GM19099 (cell line): ENCODE results near the gene WNT5B.

Experiments
- POLR2A ChIP-seq: IDR thresholded peaks from 3 replicates; pipeline ENCODE4 v1.6.1; 2011; ENCODE audit warnings: low read depth; ENCODE audit not compliant: insufficient read length; ENCODE audit errors: extremely low read depth

The WNT5B gene

DNA sequence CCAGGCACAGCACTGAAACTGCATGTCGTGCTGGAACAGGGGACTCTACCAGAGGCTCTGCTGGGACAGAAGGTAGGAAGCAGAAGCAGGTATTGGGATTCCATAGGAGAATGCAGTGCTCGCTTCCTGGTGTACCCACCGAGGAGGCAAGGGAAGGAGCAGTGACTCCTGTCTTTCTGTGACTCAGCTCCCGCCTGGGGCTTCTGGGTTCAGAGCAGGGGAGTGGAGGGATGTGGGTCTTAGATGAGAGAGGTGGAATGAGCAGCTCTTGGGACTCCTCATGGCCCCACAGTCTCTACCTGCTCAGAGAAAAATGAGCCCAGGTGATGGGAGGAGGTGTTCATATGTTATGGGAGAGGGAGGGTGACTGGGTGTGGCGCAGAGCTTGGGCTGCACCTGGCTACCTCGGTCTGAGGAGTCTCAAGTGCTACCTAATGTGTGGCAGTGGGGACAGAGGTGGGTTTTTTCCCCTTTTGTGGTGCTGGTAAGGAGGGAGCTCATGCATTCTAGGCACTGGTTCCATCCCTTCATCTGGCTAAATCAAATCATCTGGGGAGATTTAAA is 26.3 kb downstream of the WNT5B start:
- TF ChIP-seq POLR2A, result no peak

DNA sequence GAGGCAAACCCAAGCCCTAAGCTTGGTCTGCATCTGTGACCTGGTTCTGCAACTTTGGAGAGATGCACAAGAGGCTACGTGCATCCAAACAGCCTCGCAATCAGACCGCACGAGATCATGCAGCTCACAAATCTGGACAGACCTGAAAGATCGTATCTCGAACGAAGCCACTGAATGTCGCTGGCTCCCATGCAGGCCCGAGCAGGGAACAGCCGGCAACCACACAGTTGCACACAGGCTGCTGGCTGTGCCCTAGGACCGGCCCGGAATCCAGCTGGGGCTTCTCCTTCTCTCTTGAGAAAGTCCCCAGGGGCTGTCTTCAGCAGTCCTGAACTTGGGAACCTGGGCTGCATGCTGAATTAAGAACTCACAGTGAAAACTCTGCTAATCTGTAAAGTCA is 27.9 kb downstream of the WNT5B start:
- TF ChIP-seq POLR2A, result no peak

DNA sequence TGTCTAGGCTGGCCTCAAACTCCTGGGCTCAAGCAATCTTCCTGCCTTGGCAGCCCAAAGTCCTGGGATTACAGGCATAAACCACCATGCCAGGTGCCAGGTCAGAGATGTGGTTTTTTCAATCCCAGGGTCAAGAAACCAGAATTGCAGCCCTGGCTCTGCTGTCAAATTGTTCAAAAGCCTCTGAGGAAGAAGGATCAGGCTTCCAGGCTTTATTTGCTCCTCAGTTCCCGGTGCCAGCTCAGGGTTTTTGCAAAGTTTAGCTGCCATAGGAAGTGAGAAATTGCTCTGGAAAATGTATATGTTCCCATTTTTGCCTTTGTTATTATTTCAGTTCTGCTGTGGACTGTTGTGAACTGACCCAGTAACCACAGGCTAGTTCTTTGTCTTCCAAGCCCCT is 28.7 kb downstream of the WNT5B start:
- TF ChIP-seq POLR2A, result no peak

DNA sequence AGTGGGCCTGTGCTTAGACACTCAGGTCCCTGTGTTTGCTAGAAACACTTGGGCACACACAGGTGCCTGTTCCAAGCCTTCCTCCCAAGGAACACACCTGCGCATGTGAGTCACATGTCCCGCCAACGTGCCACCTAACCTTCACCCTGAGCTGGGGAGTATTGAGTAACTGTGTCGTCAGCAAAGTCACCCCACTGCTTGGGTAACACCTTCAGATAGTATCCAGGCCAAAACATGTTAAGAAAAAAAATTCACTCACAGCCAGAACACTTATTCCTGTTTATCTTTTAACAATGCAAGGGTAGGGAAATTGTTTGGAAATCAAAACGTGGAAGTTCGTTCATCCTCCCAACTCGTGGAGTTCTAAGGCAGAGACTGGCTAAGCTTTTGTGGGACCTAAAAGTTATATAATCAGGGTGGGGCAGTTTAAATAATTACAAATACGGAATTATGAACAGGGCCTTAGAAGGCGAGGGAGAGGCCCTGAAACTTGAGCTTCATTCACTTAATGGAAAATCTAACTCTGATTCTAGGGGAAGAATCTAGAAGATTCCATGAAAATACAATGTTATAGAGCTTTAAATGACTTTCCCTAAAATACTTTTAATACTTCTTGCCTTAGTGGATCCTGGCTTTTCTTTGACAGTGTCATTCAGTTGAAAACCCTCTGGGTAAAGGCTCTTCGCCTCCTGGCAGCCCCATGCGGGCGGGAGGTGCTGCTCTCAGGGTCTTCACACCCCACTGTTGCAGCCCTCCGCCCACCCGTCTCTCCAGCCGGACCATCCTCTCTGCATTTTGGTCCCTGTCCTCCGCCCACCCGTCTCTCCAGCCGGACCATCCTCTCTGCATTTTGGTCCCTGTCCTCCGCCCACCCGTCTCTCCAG is 31.5 kb downstream of the WNT5B start:
- TF ChIP-seq POLR2A, result no peak

DNA sequence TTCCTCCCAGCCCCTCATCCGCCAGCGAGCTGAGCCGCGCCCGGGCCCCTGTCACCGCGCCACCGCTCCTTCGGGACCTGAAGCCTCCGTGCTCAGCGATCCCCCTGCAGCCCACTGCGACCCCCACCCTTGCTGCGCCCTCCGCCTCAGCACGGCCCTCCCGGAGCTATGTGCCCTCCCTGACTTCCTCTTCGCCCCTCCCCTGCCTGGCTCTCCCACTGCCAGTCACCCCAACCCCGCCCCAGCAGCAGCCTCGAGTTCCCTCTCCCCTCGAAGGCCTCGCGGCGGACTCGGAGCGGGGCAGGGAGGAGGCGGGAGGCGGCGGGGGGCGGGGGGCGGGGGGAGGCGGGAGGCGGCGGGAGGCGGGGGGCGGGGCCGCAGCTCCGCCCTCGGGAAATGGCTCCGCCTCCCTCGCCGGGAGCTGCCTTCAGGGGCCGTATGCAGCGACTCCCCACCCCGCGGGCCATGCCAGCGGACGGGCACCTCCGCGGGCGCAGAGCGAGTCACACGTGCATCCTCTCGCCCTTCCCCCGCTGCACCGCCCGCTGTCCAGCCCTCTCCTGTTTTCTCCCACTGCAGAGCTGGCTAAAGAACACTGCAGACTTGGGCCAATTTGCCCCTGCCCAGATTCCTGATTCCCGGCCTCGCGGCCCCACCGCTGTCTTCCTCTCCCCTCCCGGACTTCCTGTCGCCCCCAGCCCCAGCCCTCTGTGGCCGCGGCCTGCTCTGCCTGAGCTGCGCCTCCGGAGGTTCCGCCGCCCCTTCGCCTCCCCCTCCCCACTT is 32.7 kb downstream of the WNT5B start:
- peak; percentile 56 for TF ChIP-seq POLR2A

DNA sequence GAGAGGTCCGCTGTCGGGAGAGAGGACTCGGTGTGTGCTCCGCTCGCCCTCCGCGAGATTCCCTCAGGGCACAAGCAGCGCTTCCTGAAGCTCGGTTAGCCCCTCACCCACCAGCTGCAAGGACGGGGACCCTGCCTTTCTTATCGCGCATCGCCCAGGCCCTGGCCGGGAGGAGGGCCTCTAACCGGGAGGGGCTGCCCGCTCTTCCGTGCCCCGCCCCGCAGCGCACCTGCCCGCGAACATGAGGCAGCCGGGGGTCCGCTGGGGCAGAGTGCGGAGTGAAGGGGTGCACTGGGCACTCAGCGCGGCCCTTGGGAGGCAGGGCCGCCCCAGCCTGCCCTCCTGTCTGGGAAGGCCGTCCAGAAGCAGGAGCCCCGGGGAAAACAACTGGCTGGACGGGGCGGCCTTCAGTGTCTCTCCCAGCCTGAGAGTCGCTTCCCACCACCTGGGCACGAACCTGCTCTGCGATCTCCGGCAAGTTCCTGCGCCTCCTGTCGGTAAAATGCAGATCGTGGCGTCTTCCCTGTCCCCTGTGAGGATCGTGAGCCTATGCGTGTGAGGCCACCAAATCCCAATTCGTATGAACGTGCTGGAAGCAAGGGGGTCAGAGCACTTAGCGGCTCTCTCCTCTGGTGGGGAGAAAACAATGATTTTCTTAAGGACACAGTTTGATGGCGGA is 33.9 kb downstream of the WNT5B start:
- TF ChIP-seq POLR2A, result no peak

DNA sequence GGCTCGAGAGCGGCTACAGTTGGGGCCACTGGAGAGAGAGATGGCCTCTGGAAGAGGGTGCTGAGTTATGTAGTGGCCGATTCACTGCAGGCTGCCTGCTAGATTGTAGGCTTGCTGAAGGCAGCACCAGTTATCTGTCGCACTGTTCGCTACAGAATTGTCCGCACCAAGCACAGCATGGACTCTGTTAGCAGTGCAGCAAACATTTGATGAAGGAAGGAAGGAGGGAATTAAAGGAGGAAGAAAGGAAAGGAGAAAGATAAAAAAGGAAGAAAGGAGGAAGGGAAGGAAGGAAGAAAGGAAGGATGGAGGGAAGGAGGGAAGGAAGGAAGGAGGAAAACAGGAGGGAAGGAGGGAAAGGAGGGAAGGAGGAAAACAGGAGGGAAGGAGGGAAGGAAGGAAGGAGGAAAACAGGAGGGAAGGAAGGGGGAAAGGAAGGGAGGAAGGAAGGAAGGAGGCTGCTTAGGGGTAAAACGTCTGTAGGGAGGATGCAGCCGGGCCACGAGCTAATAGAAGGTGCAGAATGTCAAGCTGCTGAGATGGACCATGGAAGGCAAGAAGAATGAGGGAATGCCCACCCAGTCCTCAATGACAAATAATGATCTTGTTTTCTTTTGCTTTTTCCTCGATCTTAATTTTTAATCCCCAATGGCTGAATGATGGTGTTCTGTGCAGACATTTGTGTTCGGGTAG is 34.6 kb downstream of the WNT5B start:
- no peak for TF ChIP-seq POLR2A

DNA sequence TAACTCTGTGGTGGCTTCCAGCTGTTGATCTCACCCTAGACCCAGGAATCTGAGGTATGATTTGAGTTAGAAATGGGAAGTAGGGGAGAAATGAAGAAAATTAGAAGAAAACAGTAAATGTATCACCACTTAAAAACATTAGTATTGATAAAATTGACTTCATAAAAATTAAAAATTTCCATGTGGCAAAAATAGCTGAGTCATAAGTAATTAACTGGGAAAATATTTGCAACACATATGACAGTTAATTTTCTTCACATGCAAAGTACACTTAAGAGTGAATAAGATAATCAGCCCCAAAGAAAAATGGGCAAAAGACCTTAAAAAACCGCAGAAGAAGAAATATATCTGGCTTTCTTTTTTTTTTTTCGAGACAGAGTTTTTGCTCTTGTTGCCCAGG is 36.3 kb downstream of the WNT5B start:
- TF ChIP-seq POLR2A, result no peak

DNA sequence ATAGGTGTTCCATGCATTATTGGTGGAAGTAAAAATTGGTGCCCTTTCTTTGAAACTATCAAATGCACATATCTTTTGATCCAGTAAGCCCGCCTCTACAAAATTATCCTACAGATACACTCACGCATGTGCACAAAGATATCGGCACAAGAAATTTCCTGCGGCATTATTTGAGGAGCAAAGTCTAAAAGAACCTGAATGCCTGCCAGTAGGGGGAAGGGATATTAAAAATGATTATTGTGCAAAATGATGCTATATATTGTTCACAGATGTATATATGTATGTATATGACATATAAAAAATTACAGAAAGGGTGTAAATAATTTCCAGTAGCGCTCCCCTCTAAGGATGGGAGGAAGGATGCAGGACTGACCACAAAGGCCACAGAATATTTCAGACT is 37.2 kb downstream of the WNT5B start:
- TF ChIP-seq POLR2A, result no peak

DNA sequence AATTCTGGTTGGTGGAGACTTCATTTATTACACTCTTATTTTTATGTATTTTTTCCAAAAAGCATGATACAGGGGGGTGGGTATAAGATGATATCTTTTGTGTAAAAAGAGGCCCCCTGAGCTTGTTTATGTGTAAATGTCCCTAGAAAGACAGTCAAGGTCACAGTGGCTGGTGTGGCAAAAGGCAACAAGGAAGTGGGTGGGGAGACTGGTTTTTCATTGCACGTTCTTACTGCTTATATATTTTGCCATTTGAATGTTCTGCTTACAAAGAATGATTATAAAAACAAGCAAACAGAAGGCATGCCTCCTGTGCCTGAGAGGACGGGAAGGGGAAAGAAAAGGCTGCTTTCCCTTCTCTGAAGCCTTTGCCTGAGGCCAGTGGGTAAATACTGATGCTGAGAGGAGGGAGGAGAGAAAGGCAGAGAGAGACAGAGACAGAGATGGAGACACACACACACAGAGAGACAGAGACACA is 37.7 kb downstream of the WNT5B start:
- no peak for TF ChIP-seq POLR2A

DNA sequence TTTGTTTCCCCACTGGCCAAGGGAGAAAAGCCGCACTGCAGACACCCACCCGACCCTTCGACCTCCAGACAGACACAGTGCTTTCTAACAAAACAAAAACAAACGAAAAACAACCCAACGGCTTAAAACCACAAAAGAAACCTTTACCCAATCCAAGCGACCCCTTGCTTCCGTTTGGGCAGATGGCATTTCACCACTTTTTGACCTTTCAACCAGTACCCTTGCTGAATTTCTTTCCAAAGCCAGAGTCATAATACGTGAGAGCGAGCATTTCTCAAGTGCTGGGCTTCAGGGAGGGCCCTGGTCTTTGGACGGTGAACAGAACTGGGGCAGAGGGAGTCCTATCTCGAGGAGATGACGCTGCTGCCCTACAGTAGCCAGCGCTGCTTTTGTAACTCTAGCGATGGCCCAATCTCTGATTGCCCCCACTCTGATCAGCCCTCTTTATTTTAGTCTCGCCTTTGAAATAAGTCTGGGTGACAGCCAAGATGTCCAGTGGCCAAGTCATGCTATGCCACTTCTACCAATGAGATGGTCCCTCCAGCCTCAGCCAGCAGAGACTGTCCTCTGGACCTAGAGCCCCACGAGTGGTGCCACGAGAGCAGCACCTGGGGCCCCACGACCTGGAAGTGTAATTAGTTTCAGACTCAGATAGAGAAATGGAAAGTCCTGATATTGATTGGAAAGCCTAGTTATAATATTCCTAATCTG is 40.0 kb downstream of the WNT5B start:
- TF ChIP-seq POLR2A, result no peak

DNA sequence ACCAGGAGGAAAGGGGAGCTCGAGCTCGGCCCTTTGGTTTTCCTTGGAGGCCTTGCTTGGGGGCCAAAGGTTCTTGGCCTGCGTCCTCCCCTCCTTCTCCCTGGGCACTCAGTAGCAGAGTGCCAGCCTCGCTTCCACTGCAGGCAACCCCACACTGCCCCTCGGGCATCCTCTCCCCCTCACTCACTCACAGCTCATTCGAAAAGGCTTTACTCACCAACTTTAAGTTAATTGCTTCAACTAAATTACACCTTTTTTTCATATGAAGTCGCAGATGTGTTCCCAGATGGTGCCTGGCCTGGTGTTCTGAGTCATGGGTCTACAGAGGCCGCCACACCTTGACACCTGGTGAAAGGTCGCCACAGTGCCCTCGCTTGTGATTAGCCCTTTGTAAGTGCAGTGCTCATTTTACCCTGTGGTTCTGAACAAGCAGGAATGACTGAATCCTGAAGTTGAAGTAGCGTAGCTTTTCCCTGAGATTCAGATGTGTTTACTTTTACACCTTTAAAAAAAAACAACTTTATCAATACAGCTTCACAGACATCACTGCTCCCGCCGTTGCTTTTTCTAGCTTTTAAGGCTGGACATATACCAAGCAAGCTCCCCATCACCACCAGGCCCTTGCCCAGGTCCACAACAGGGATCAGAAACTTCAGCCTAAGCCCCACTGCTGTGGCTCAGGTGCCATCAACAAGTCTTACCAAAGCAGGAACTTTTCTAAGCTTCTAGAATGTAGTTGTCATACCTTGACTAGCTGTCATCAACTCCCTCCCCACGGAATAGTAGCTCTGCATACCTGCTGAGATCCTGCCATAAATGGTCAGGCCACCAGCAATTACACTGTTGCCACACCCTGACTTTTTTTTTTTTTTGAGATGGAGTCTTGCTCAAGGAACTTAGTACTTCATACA is 41.6 kb downstream of the WNT5B start:
- TF ChIP-seq POLR2A, result no peak

DNA sequence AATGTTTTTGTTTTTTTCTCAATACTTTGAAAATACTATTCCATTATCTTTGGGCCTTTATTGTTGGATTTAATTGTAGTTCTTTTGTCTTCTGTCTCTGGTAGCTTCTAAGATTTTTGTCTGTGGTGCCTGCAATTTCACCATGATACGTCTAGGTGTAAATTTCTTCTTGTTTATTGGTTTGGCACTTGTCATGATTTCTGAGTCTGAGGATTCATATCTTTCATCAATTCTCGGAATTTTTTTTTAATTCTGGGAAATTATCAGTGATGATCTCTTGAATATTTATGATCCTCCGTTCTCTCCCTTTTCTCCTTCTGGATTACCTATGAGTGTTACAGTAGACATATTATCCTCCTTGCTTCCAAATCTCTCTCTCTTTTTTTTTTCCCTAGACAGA is 47.0 kb downstream of the WNT5B start:
- TF ChIP-seq POLR2A, result no peak
